ENCODE measurements around the gene IFNAR1. TPM values are rescaled to one million over a fixed set of nuclear protein-coding genes. Genes with fewer than 3 reads are reported as not detected.

Gene IFNAR1
- polyA plus RNA-seq, 1 donor: 26.7 TPM

Other genes with a start within 250 kb of the IFNAR1 start
- gene IFNAR2, start 95.0 kb upstream of the IFNAR1 start, polyA plus RNA-seq: 45.7 TPM
- gene IL10RB, start 58.6 kb upstream of the IFNAR1 start, polyA plus RNA-seq: 76.6 TPM
- 110 TPM for gene IFNGR2, start 78.4 kb downstream of the IFNAR1 start, polyA plus RNA-seq
- gene TMEM50B, start 155.0 kb downstream of the IFNAR1 start, polyA plus RNA-seq: 52.7 TPM
- gene DNAJC28, start 166.7 kb downstream of the IFNAR1 start, polyA plus RNA-seq: 2.9 TPM
- 62.2 TPM for gene GART, start 217.1 kb downstream of the IFNAR1 start, polyA plus RNA-seq
- 252 TPM for gene SON, start 218.1 kb downstream of the IFNAR1 start, polyA plus RNA-seq

Data from large intestine (tissue), 1 donor.